GM12878 (cell line): ENCODE measurements around the gene ZNF227. TPM values are rescaled to one million over a fixed set of nuclear protein-coding genes. Genes with fewer than 3 reads are reported as not detected.

Experiments used
- ATAC-seq: fragments of 200-7000 bp; cut with Tn5 transposase; 3 replicates; pipeline ENCODE4 v1.9.1; 2020; ENCODE audit warnings: mild to moderate bottlenecking, moderate library complexity
- BruUV-seq: library from RNA; stranded (reverse); fragments of 400-500 nt; replicated peaks from 2 replicates; lab custom pipeline; 2021; lab: Mats Ljungman, UMichigan
- CTCF ChIA-PET: fragments of 300-600 bp; sonication (Branson Sonifier 250); formaldehyde crosslinking; extraction: SDS; loops from one replicate; lab custom pipeline; 2021; ENCODE audit warnings: inconsistent platforms; lab: Yijun Ruan, JAX
- POLR2A ChIA-PET: fragments of 350-600 bp; formaldehyde crosslinking; extraction: SDS; loops from one replicate; lab custom pipeline; 2021; ENCODE audit warnings: inconsistent platforms; lab: Charles Lee
- RAD21 ChIA-PET: fragments of 300-600 bp; sonication (Branson Sonifier 250); formaldehyde crosslinking; loops from one replicate; lab custom pipeline; 2023; ENCODE audit warnings: antibody characterized with exemption; ENCODE audit not compliant: unreplicated experiment; lab: Charles Lee
- SMC1A ChIA-PET: fragments of 300-600 bp; sonication (Branson Sonifier 250); formaldehyde crosslinking; loops from one replicate; lab custom pipeline; 2023; ENCODE audit not compliant: unreplicated experiment, uncharacterized antibody; lab: Charles Lee
- DNase-seq: peaks from one replicate; pipeline ENCODE4 v3.0.0-alpha.2; 2011; ENCODE audit warnings: low read depth, low spot score
- FAIRE-seq: peaks from 3 replicates; lab custom pipeline; 2011; peaks lifted over from hg19 to GRCh38; lab: Jason Lieb, UNC
- H2AFZ ChIP-seq: 2 replicates; pipeline ENCODE4 v1.6.0; 2011; ENCODE audit warnings: low read depth, low read length, control low read depth; ENCODE audit not compliant: control insufficient read depth
- H3K27ac ChIP-seq: 2 replicates; pipeline ENCODE4 v1.5.1; 2011; ENCODE audit warnings: control low read depth; ENCODE audit not compliant: control insufficient read depth, insufficient read depth
- H3K27me3 ChIP-seq, 2 experiments: replicated peaks in 1 of 2; 2 replicates each; pipeline versions ENCODE4 v1.6.0 to v1.6.1; 2011; ENCODE audit warnings: low read length in 1 of 2; ENCODE audit not compliant: control insufficient read depth in 2 of 2, insufficient read depth in 2 of 2
- H3K36me3 ChIP-seq, 2 experiments: 2 replicates each; pipeline ENCODE4 v1.5.1; 2011; ENCODE audit warnings: low read length in 1 of 2; ENCODE audit not compliant: control insufficient read depth in 2 of 2, insufficient read depth in 2 of 2
- H3K4me1 ChIP-seq: 2 replicates; pipeline ENCODE4 v1.6.1; 2011; ENCODE audit warnings: mild to moderate bottlenecking, low read length, moderate library complexity, mixed read lengths; ENCODE audit not compliant: control insufficient read depth, insufficient read depth
- H3K4me2 ChIP-seq: 2 replicates; pipeline ENCODE4 v1.6.0; 2011; ENCODE audit warnings: control low read depth; ENCODE audit not compliant: control insufficient read depth, insufficient read depth
- H3K4me3 ChIP-seq: fragments of 200-600 bp; sonication (generic); 2 replicates; pipeline ENCODE4 v1.5.1; 2016
- H3K79me2 ChIP-seq: 2 replicates; pipeline ENCODE4 v1.6.0; 2011; ENCODE audit warnings: low read length; ENCODE audit not compliant: control insufficient read depth, insufficient read depth
- H3K9ac ChIP-seq: 2 replicates; pipeline ENCODE4 v1.8.0; 2011; ENCODE audit warnings: low read length, control low read depth, mixed read lengths; ENCODE audit not compliant: control insufficient read depth, insufficient read depth
- H3K9me3 ChIP-seq: replicated peaks from 3 replicates; pipeline ENCODE4 v1.5.1; 2011; ENCODE audit warnings: mild to moderate bottlenecking, low read length; ENCODE audit not compliant: control insufficient read depth, insufficient read depth
- H4K20me1 ChIP-seq: 2 replicates; pipeline ENCODE4 v1.6.0; 2011; ENCODE audit not compliant: control insufficient read depth, insufficient read depth
- CBX3 ChIP-seq: fragments of 200-600 bp; sonication (generic); IDR thresholded peaks from 2 replicates; pipeline ENCODE4 v1.6.1; 2016; ENCODE audit warnings: low read depth, borderline replicate concordance
- E2F8 ChIP-seq: fragments of 450-650 bp; IDR thresholded peaks from 2 replicates; pipeline ENCODE4 v1.6.1; 2018; ENCODE audit warnings: mild to moderate bottlenecking, low read depth, moderate library complexity; ENCODE audit not compliant: partially characterized antibody
- NFXL1 ChIP-seq: fragments of 450-650 bp; IDR thresholded peaks from 2 replicates; pipeline ENCODE4 v1.6.1; 2017; ENCODE audit warnings: antibody characterized with exemption, mild to moderate bottlenecking, borderline replicate concordance
- PAX8 ChIP-seq: fragments of 450-650 bp; IDR thresholded peaks from 2 replicates; pipeline ENCODE4 v1.6.1; 2017; ENCODE audit warnings: mild to moderate bottlenecking, moderate library complexity
- ZBTB40 ChIP-seq: fragments of 450-650 bp; IDR thresholded peaks from 2 replicates; pipeline ENCODE4 v1.6.1; 2016; ENCODE audit warnings: mild to moderate bottlenecking, moderate library complexity, borderline replicate concordance
- WGBS: methylation state at CpG from one replicate; pipeline ENCODE4 v1.1.6; 2016; ENCODE audit warnings: low lambda C conversion rate; ENCODE audit not compliant: insufficient replicate concordance, insufficient coverage; ENCODE audit errors: missing lambda C conversion rate; 5-methylcytosine and 5-hydroxymethylcytosine counted together
- in situ Hi-C: fragments of 300-500 bp; cut with MboI; formaldehyde crosslinking; loops from 9 replicates; pipeline ENCODE4 v1.14.3; 2018; ENCODE audit warnings: mixed read lengths
- intact Hi-C: fragments of 100-400 bp; cut with micrococcal nuclease; formaldehyde crosslinking; loops from one replicate; pipeline ENCODE4 v1.14.2; 2022; ENCODE audit not compliant: unreplicated experiment
- polyA plus RNA-seq, 11 experiments: library from polyadenylated mRNA; depleted of rRNA in 4 of 11; unstranded in 6 of 11; stranded (reverse) in 5 of 11; fragments of >200 nt; fragmentation: Nextera tagmentation in 4 of 11; fragmentation: Illumina TruSeq in 1 of 11; extraction: Ambion mirVana in 4 of 11; extraction: Trizol in 1 of 11; gene quantifications; 1 replicate in 1 of 11; 2 replicates in 10 of 11; pipeline versions ENCODE4 v1.2.1 to v1.2.3, GENCODE V29; 2011 to 2016; ENCODE audit warnings: inconsistent platforms in 2 of 11, missing spikeins in 2 of 11, low read depth in 1 of 11
- total RNA-seq, 4 experiments: library from RNA; depleted of rRNA in 3 of 4; stranded (reverse); fragments of >200 nt in 3 of 4; fragmentation: Illumina TruSeq in 1 of 4; extraction: Trizol in 1 of 4; gene quantifications; 2 replicates each; pipeline versions ENCODE4 v1.2.1 to v1.2.3, GENCODE V29; 2013 to 2021

Gene ZNF227
- total and polyA plus RNA-seq, 10 of the 15 experiments (the other 5 are each of a cell fraction or from before 2014, with no cell fraction given) = 4.3 to 22.9 (median 13.0) TPM

- Histone ChIP-seq H2AFZ (no peak overlapping the region), H3K4me2 (no peak overlapping the region), H4K20me1 (no peaks in the 10 kb centered on the region), H3K36me3 (no peaks in the 10 kb centered on the region), H3K4me3 (no peak overlapping the region), H3K79me2 (no peaks in the 10 kb centered on the region), H3K9me3 (peaks cover 4% of the 10 kb centered on the region), H3K9ac (no peak overlapping the region), H3K27ac (no peak overlapping the region), H3K27me3 (no peaks in the 10 kb centered on the region), H3K4me1 (no peaks in the 10 kb centered on the region)
- WGBS = 96% methylated on average over 1 of the region's 1 CpG
- ATAC-seq (no peak), DNase-seq (no peak), FAIRE-seq (no peak)
- TF ChIP-seq NFXL1 (no peak), CBX3 (no peak), E2F8 (no peak), ZBTB40 (no peak), PAX8 (no peak)
- ChIA-PET RAD21 (no interaction called here), CTCF (no interaction called here), POLR2A (no interaction called here), SMC1A (no interaction called here)
- intact Hi-C loops (no loop called here), in situ Hi-C loops (no loop called here)
- BruUV-seq = no TSS peak
Measured at GRCh38 chr19:44202470-44202869, 9.9 kb upstream of the ZNF227 start.
